ENCODE measurements around the gene DHX35.
A peak's percentile ranks its signal among the peaks of the same experiment; 100 is the strongest.

The DHX35 gene

DNA sequence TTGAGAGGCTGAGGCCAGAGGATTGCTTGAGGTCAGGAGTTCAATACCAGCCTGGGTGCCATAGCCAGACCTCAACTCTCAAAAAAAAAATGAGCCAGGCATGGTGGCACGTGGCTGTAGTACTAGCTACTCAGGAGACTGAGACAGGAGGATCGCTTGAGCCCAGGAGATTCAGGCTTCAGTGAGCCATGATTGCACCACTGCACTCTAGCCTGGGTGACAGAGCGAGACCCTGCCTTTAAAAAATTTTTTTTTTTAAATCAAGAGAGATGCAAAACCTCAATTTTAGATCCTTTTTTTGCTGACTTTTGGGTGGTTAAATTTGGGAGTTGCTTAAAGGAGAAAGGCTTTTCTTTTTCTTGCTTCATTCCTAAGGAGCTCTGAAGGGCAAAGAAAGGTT is 70.9 kb downstream of the DHX35 start:
- DNase-seq, result no peak

GRCh38 chr20:39036011-39036410 is 73.9 kb downstream of the DHX35 start:
- DNase-seq, result no peak

DNA sequence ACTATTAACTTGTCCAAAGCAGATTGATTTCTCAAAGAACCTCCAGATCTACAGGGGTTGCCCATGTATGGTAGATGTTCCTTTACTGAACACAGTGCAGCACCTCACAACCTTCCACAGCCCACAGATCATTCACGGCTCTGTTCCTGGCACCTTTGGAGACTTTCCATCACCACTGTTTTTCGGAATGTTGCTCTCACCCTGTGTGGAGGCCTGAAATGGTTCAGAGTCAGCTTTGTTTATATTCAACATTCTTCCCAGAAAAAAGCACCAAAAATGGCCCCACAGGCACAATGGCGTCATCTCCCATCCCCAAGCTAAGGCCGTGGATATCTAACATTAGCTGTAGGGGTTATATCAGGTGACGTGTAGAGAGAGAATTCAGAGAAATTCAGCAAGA is 74.7 kb downstream of the DHX35 start:
- DNase-seq, result no peak

GRCh38 chr20:39038047-39038446 is 75.9 kb downstream of the DHX35 start:
- no peak for DNase-seq

GRCh38 chr20:39038495-39038894 is 76.4 kb downstream of the DHX35 start:
- no peak for DNase-seq

- no peak for DNase-seq
These were observed 77.1 kb downstream of the DHX35 start for GRCh38 chr20:39039261-39039660.

- DNase-seq, result no peak
These were observed 78.0 kb downstream of the DHX35 start for GRCh38 chr20:39040116-39040515.

DNA sequence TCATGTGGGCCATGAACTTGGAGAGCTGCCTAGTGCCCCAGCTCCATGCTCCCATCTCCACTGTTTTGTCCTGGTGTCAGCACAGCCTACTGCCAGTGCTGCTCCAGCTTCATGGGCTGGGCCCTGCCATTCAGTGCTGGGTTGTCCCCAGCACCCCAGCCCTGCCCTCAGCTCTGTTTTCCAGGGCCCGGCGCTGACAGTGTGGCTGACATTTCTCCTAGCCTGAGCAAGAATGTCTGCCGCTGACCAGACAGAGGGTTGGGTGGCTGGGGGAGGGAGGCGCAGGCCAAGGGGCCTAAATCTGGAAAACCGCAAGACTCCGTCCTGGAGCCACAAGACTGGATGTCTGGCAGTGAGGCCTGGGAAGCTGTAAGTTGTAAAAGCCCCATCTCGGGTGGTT is 78.9 kb downstream of the DHX35 start:
- DNase-seq, result no peak

DNA sequence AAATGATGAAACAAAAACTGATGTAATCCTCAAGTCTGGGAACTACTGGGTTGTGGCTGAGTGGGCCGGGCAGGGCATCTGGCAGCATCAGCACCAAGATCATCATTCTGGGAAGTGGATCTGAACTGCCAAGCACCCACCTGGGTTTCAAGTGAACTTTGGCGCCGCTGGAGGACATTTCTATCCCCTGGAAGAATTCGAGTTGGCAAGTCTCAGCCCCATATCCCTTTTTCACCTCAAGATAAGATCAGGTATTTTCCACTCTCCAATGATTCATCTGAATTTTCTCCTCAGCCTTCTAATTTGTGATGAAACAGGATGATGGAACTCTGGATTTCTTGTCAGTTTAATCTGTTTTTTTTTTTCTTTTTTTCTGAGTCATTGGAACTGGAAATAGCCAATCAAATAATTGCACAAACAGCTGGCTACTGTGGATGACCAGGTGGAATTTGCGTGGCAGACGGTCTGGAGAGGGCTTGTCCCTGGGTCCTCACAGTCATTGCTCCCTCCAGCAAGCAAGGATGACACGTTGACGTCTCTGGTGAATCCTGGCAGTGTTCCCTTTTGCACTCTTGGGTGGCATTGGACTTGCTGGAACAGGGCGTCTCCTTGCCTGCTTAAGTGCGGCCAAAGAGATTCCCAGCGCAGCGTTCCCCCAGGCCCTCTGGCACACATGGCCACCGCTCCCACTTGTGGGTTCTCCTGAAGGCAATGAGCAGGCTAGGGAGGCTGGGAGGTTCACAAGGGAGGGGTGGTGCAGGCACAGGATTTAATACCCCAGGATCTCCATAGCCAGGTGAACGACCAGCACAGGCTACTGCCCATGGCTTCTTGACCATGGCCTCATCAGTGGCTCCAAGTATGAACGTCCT is 80.4 kb downstream of the DHX35 start:
- no peak for DNase-seq

DNA sequence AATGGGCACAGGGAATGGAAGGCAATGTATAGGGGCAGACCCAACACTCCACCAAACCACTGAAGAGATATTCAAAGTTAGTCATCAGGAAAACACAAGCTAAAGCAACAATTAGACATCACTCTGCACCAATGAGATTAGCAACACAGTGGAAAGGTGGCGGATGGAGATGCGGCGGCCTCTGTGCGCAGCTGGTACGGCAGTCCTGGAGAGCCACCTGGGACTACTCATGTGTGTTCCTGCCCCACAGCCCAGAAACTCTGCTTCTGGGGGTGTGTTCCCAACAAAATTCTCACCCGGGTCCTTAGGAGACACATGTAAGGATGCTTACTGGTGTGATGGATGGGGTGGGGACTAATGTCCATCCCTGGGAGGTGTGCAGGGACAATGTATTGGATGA is 82.4 kb downstream of the DHX35 start:
- no peak for DNase-seq

GRCh38 chr20:39045676-39046075 is 83.5 kb downstream of the DHX35 start:
- DNase-seq, result no peak

- DNase-seq, result no peak
These were observed 85.4 kb downstream of the DHX35 start for GRCh38 chr20:39047417-39047985.

DNA sequence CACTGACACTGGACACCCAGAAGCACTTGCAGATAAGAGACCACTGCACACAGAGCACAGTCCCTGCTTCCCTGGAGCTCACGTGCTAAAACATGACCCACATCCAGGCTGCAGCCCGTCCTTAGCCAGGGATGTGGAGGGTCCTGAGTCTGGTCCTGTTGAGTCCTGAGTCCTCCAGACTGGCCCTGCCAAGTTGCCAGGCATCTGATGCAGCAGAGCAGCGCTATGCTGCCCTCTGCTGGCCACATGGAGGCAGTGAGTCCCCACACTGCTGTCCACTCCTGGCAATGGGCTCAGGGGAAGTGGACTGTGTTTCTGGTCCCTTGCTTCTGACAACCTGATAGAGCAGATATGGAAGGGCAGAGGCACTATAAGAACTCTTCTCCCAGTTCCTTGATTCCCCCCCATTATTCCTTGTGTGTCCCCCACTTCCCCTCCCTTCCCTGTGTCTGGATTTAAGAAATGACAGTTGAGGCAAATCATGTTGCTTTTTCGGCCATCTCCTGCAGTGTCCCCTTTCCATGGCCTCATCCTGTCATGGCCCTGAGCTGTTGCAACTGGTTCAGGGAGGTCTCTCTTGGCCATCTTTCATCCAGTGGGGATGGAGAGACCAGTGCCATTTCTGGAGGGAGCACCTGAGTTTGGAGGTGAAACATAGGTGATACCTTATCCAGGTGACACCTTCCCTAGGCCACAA is 86.0 kb downstream of the DHX35 start:
- DNase-seq, result peak; percentile 41

- no peak for DNase-seq
These were observed 87.0 kb downstream of the DHX35 start for GRCh38 chr20:39049148-39049547.

GRCh38 chr20:39049684-39050554 is 87.8 kb downstream of the DHX35 start:
- peak; percentile 63 for DNase-seq

DNA sequence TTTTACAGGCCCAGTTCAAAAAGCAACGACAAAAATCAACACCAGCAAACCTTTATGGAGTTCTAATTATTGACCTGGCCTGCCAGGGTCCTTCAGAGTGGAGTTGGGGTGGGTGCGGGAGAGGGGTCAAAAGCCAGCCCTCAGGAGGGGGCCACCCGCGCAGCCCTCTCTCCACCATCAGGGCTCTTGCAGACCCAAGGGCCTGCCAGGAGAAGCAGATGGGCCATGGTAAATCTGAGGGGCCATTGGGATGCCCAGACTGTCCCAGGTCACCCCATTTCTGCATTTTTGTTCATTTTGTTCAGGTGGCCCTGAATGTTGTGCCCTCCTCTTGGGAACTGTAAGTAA is 88.4 kb downstream of the DHX35 start:
- DNase-seq, result no peak

DNA sequence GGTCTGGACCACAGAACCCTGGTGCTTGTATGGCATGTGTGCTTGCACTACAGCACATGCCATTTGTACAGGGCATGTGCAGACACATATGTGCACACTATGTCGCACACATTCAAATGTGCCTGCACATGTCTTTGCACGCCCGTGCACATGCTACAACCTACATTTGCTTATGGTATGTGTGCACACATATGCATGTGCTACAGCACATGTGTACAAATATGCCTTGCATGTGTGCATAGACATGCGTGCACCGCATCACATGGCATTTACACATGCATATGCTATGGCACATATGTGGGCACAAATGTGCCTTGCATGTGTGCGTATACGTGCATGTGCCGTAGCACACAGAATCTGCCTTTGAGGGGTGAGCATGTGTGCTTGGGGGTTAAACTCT is 90.5 kb downstream of the DHX35 start:
- no peak for DNase-seq

- DNase-seq, result no peak
These were observed 95.0 kb downstream of the DHX35 start for GRCh38 chr20:39057143-39057542.

GRCh38 chr20:39057911-39058310 is 95.8 kb downstream of the DHX35 start:
- no peak for DNase-seq

DNA sequence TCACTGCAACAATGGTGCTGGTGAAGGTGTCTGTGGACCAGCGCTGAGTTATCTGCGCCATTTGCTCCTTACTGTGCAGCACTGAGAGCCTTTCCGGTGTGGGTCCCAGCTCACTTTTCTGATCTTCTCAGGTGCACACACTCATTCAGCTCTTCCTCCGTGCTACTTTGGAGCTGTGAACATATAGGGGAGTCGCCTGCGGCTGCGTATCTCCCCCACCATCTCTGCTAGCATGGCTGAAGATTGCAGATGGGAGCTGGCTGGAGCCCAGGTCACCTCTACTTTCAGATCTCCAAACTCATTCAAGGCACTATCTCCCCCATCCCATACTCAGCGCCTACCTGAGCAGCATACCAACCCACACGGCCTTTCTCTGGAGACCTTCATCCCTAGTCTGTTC is 96.9 kb downstream of the DHX35 start:
- no peak for DNase-seq

- DNase-seq, result no peak
These were observed 104.5 kb downstream of the DHX35 start for GRCh38 chr20:39066471-39067242.

GRCh38 chr20:39067526-39068216 is 105.5 kb downstream of the DHX35 start:
- no peak for DNase-seq

Measured in NCI-H2171 treated with DMSO at 0.1 percent for 48 hours (cell line).